Endothelial cell of umbilical vein (primary cell): Measurements from ENCODE around the gene KAT2B. TPM values are rescaled to one million over a fixed set of nuclear protein-coding genes. Genes with fewer than 3 reads are reported as not detected.

Source experiments
- BruUV-seq: library from RNA; stranded (reverse); fragments of 400-500 nt; replicated peaks from 2 replicates; lab custom pipeline; 2021; lab: Mats Ljungman, UMichigan
- CTCF ChIA-PET: fragments of 300-600, 350-600 bp; sonication (Branson Sonifier 250); formaldehyde crosslinking; loops from one replicate; lab custom pipeline; 2021; ENCODE audit warnings: antibody characterized with exemption, inconsistent platforms; lab: Charles Lee
- POLR2A ChIA-PET: fragments of 300-600, 350-600 bp; sonication (Branson Sonifier 250); formaldehyde crosslinking; loops from one replicate; lab custom pipeline; 2021; ENCODE audit warnings: antibody characterized with exemption, inconsistent platforms; lab: Charles Lee
- DNase-seq: peaks from one replicate; pipeline ENCODE4 v3.0.0-alpha.2; 2011; ENCODE audit warnings: low read depth, low spot score
- FAIRE-seq: peaks from 2 replicates; lab custom pipeline; 2011; peaks lifted over from hg19 to GRCh38; lab: Jason Lieb, UNC
- H2AFZ ChIP-seq: 2 replicates; pipeline ENCODE4 v1.6.0; 2012; ENCODE audit warnings: low read depth, low read length, control low read depth, inconsistent platforms
- H3K27ac ChIP-seq: 2 replicates; pipeline ENCODE4 v1.5.1; 2011; ENCODE audit warnings: low read depth, mild to moderate bottlenecking, control low read depth, low read length, moderate library complexity; ENCODE audit not compliant: insufficient read depth
- H3K27me3 ChIP-seq, 2 experiments: 2 replicates each; pipeline versions ENCODE4 v1.6.0 to v1.6.1; 2011; ENCODE audit warnings: low read length in 2 of 2, mixed read lengths in 1 of 2; ENCODE audit not compliant: control insufficient read depth in 2 of 2, insufficient read depth in 2 of 2
- H3K36me3 ChIP-seq, 2 experiments: 2 replicates in 1 of 2; 3 replicates in 1 of 2; pipeline ENCODE4 v1.5.1; 2011; ENCODE audit warnings: low read length in 2 of 2, mild to moderate bottlenecking in 1 of 2, moderate library complexity in 1 of 2; ENCODE audit not compliant: control insufficient read depth in 2 of 2, insufficient read depth in 2 of 2; ENCODE audit errors: extremely low read depth in 1 of 2
- H3K4me1 ChIP-seq: 3 replicates; pipeline ENCODE4 v1.5.1; 2011; ENCODE audit warnings: mild to moderate bottlenecking, low read length; ENCODE audit not compliant: control insufficient read depth, insufficient read depth; ENCODE audit errors: extremely low read depth
- H3K4me2 ChIP-seq: 2 replicates; pipeline ENCODE4 v1.6.1; 2011; ENCODE audit warnings: low read length, control low read depth, mixed read lengths; ENCODE audit not compliant: insufficient read depth
- H3K4me3 ChIP-seq, 3 experiments: fragments of 200-600 bp in 1 of 3; sonication (generic), shearing (Covaris generic) in 1 of 3; replicated peaks in 1 of 3; 2 replicates each; pipeline ENCODE4 v1.5.1; 2011 to 2016; ENCODE audit warnings: control low read depth in 3 of 3, low read length in 3 of 3, mild to moderate bottlenecking in 2 of 3, inconsistent platforms in 1 of 3, low read depth in 1 of 3, moderate library complexity in 1 of 3; ENCODE audit not compliant: insufficient read depth in 1 of 3
- H3K79me2 ChIP-seq: 2 replicates; pipeline ENCODE4 v1.6.0; 2012; ENCODE audit warnings: low read length, inconsistent platforms; ENCODE audit not compliant: control insufficient read depth, insufficient read depth
- H3K9ac ChIP-seq: replicated peaks from 2 replicates; pipeline ENCODE3; 2011; ENCODE audit warnings: low read length, control low read depth; ENCODE audit not compliant: insufficient read depth; ENCODE audit errors: extremely low read depth
- H3K9me1 ChIP-seq: replicated peaks from 3 replicates; pipeline ENCODE4 v1.6.0; 2011; ENCODE audit warnings: mild to moderate bottlenecking, low read length; ENCODE audit not compliant: control insufficient read depth, insufficient read depth; ENCODE audit errors: extremely low read depth
- H3K9me3 ChIP-seq: replicated peaks from 2 replicates; pipeline ENCODE4 v1.5.1; 2012; ENCODE audit warnings: low read length, inconsistent platforms; ENCODE audit not compliant: control insufficient read depth, insufficient read depth
- H4K20me1 ChIP-seq: replicated peaks from 2 replicates; pipeline ENCODE3; 2011; ENCODE audit warnings: mild to moderate bottlenecking, low read length; ENCODE audit not compliant: control insufficient read depth, insufficient read depth; ENCODE audit errors: extremely low read depth
- EZH2 ChIP-seq: IDR thresholded peaks from 2 replicates; pipeline ENCODE4 v1.6.1; 2012; ENCODE audit warnings: borderline replicate concordance, low read depth, mild to moderate bottlenecking, moderate library complexity, low read length, inconsistent platforms; ENCODE audit not compliant: severe bottlenecking
- FOS ChIP-seq: IDR thresholded peaks from 2 replicates; pipeline ENCODE4 v1.6.1; 2011; ENCODE audit warnings: mild to moderate bottlenecking, low read length, moderate library complexity, borderline replicate concordance; ENCODE audit not compliant: insufficient read depth
- GATA2 ChIP-seq: IDR thresholded peaks from 2 replicates; pipeline ENCODE4 v1.7.0; 2011; ENCODE audit warnings: low read depth, mild to moderate bottlenecking, moderate library complexity, mixed read lengths, low read length; ENCODE audit not compliant: insufficient read length, insufficient read depth
- JUN ChIP-seq: IDR thresholded peaks from 2 replicates; pipeline ENCODE4 v1.6.1; 2011; ENCODE audit warnings: borderline replicate concordance, low read depth; ENCODE audit not compliant: insufficient read length, insufficient read depth
- MYC ChIP-seq: IDR thresholded peaks from one replicate; pipeline ENCODE4 v1.6.1; 2011; ENCODE audit warnings: mild to moderate bottlenecking, low read depth, low read length
- POLR2A ChIP-seq: IDR thresholded peaks from 2 replicates; pipeline ENCODE4 v1.6.1; 2012; ENCODE audit warnings: low read depth, mild to moderate bottlenecking, control low read depth, low read length
- POLR2AphosphoS5 ChIP-seq: IDR thresholded peaks from 2 replicates; pipeline ENCODE4 v1.6.1; 2012; ENCODE audit warnings: low read depth, mild to moderate bottlenecking, control low read depth, low read length, moderate library complexity; ENCODE audit not compliant: insufficient read depth
- dilution Hi-C: fragments of 300-500 bp; cut with MboI; formaldehyde crosslinking; loops from one replicate; pipeline ENCODE4 v1.15.0; 2019; ENCODE audit warnings: low sequenced_read_pairs; ENCODE audit not compliant: extremely low pct_ligation_motif_present
- intact Hi-C: fragments of 100-400 bp; cut with micrococcal nuclease; formaldehyde crosslinking; loops from one replicate; pipeline ENCODE4 v1.10.0; 2022
- polyA plus RNA-seq, 4 experiments: library from polyadenylated mRNA; depleted of rRNA in 3 of 4; stranded (reverse) in 3 of 4; unstranded in 1 of 4; fragments of >200 nt; gene quantifications; 2 replicates each; pipeline versions ENCODE4 v1.2.1 to v1.2.3, GENCODE V29; 2011 to 2012; ENCODE audit warnings: missing spikeins in 1 of 4
- total RNA-seq: library from RNA; stranded (reverse); gene quantifications from 2 replicates; pipeline ENCODE4 v1.2.3, GENCODE V29; 2021
- TF ChIP-seq, protein P1 (sequence below), 2 donors: IDR thresholded peaks; 1 replicate in 1 of 2; 2 replicates in 1 of 2; pipeline ENCODE4 v1.5.1; 2011; ENCODE audit warnings: low read length in 2 of 2, mild to moderate bottlenecking in 2 of 2, moderate library complexity in 2 of 2, control low read depth in 1 of 2, inconsistent platforms in 1 of 2, low read depth in 1 of 2; ENCODE audit not compliant: insufficient read depth in 1 of 2; ENCODE audit errors: extremely low read depth in 1 of 2
- TF ChIP-seq, protein P2 (sequence below): IDR thresholded peaks from 2 replicates; pipeline ENCODE4 v1.6.1; 2011; ENCODE audit not compliant: insufficient read depth, insufficient read length

Gene KAT2B
- total and polyA plus RNA-seq, 2 donors (not counting 3 experiments of a cell fraction or from before 2014, with no cell fraction given): 2.6 to 11.0 TPM

DNA sequence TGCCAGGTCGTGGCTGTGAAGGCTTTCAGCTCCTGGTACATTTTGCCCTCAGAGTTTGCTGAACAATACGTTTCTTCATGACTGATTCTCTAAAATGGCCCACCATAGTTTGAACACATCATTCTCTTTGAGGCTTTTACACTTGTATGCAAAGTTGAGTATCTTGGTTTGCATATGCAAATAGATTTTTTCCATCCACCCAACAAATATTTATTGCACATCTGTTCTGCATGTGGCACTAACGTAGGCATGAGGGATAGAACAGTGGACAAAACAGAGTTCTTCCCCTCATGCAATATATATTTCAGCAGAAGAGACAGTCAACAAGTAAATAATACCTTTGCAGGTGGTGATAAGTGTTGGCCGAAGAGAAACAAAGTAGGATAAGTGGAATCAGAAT lies 55.2 kb downstream of the KAT2B start:
- FAIRE-seq: no peak
- Histone ChIP-seq H3K4me3 (no peak overlapping the region), H3K9me3 (no peaks in the 10 kb centered on the region), H3K4me2 (no peak overlapping the region), H3K9ac (no peak overlapping the region), H3K9me1 (no peaks in the 10 kb centered on the region), H3K27me3 (no peaks in the 10 kb centered on the region), H3K36me3 (no peaks in the 10 kb centered on the region), H2AFZ (no peak overlapping the region), H3K4me1 (no peaks in the 10 kb centered on the region), H4K20me1 (peaks cover 2% of the 10 kb centered on the region), H3K27ac (no peak overlapping the region), H3K79me2 (no peaks in the 10 kb centered on the region)
- POLR2A ChIA-PET: no interaction called here
- intact Hi-C loops: no loop called here
- no peak for DNase-seq
- TF ChIP-seq EZH2: no peak
- no peak for TF ChIP-seq GATA2
- TF ChIP-seq, protein P1, sequence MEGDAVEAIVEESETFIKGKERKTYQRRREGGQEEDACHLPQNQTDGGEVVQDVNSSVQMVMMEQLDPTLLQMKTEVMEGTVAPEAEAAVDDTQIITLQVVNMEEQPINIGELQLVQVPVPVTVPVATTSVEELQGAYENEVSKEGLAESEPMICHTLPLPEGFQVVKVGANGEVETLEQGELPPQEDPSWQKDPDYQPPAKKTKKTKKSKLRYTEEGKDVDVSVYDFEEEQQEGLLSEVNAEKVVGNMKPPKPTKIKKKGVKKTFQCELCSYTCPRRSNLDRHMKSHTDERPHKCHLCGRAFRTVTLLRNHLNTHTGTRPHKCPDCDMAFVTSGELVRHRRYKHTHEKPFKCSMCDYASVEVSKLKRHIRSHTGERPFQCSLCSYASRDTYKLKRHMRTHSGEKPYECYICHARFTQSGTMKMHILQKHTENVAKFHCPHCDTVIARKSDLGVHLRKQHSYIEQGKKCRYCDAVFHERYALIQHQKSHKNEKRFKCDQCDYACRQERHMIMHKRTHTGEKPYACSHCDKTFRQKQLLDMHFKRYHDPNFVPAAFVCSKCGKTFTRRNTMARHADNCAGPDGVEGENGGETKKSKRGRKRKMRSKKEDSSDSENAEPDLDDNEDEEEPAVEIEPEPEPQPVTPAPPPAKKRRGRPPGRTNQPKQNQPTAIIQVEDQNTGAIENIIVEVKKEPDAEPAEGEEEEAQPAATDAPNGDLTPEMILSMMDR (IDR thresholded peaks at IDR 0.05; ENCODE audit: extremely low read depth in 1 of 2, insufficient read depth in 1 of 2, low read depth in 1 of 2, low read length in 2 of 2): no peak
- TF ChIP-seq POLR2A: no peak
- TF ChIP-seq JUN: no peak
- no peak for TF ChIP-seq POLR2AphosphoS5
- no peak for TF ChIP-seq FOS
- TF ChIP-seq MYC: no peak
- TF ChIP-seq, protein P2, sequence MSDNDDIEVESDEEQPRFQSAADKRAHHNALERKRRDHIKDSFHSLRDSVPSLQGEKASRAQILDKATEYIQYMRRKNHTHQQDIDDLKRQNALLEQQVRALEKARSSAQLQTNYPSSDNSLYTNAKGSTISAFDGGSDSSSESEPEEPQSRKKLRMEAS: no peak
- dilution Hi-C loops: no loop called here
- no TSS peak for BruUV-seq
- CTCF ChIA-PET: interaction anchor here (0.8 kb wide), 1 partner anchor 12 kb away, joined by 3 read pairs; no protein-coding TSS in a partner anchor
